Measurements from ENCODE around the gene ERP44.
"Not testable (repeated sequence)": the region's sequence is repeated elsewhere in the genome, so short reads cannot be mapped to it uniquely, and the experiment has no call there.

ERP44 gene

GRCh38 chr9:100098887-100099721 is at the start of gene ERP44, which contains the start of gene INVS:
ERP44 (minus strand) TSS chr9:100099000; CDS start chr9:100098840, 160 bp downstream.
INVS (plus strand) TSS chr9:100099243; CDS start chr9:100104522, 5,279 bp downstream.
- peak; percentile 93 for DNase-seq (ENCODE audit: low read depth)

DNA sequence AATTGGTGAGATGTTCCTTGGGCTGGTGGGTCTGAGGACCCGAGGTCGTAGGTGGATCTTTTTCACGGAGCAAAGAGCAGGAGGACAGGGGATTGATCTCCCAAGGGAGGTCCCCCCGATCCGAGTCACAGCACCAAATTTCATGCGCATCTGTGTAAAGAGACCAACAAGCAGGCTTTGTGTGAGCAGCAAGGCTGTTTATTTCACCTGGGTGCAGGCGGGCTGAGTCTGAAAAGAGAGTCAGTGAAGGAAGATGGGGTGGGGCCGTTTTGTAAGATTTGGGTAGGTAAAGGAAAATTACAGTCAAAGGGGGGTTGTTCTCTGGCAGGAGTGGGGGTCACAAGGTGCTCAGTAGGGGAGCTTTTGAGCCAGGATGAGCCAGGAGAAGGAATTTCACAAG is 47.2 kb upstream of the ERP44 start:
- DNase-seq (ENCODE audit: low read depth) = not testable (repeated sequence)

DNA sequence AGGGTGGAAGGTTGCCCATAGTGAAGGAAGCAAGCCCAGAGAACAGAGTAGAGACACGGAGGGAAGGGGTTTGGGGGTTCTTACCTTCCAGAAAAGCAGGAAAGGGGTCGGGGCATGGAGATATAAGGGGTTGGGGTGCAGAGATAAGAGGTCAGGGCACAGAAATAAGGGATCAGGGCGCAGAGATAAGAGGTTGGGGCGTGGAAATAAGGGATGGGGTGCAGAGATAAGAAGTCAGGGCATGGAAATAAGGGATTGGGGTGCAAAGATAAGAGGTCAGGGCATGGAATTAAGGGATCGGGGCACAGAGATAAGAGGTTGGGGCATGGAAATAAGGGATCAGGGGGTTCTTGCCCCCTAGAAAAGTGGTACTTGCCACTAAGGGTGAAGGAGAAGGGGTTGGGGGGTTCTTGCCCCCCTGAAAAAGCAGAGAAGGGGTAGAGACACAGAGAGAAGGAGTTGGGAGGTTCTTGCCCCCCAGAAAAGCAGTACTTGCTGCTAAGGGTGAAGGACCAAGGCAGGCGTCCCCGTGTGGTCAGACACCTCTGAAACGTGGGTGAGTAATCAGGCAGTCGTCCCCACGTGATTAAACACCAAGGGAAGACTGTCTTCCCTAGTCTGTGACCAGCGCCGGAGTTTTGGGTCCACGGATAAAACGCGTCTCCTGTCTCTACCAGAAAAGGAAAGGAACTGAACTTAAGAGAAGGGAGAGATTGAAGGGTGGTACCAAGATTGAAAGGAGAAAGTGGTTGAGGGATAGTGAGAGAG is 46.6 kb upstream of the ERP44 start:
- DNase-seq (ENCODE audit: low read depth) = not testable (repeated sequence)

DNA sequence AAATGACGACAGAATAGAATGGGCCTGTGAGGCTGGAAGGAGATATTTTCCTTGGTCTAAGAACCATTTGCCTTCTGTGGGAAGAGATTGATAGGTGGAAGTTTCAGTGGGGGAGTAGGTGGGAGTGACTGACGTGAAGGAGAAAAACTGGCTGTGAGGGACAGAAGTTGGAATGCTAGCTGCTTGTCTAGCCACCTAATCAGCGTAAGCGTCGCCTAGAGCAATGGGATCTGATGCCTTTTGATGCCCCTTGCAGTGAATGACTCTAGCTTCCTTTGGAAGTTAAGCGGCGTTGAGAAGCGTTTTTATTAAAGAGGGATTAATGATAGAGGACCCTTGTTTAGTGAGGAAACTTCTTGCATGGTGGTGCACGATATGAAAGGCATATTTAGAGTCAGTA is 43.1 kb upstream of the ERP44 start:
- DNase-seq (ENCODE audit: low read depth) = not testable (repeated sequence)

GRCh38 chr9:100140303-100140702 is 41.5 kb upstream of the ERP44 start:
- not testable (repeated sequence) for DNase-seq (ENCODE audit: low read depth)

DNA sequence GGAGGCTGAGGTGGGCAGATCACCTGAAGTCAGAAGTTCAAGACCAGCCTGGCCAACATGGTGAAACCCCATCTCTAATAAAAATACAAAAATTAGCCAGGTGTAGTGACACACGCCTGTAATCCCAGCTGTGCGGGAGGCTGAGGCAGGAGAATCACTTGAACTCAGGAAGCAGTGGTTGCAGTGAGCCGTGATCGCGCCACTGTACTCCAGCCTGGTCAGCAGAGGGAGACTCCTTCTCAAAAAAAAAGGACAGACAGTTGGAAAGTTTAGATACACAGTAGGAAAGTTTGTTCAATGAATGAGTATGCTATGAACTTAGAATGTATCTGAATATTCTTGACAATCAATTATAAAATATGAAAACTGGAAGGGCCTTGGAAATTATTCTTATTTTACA is 38.0 kb upstream of the ERP44 start:
- DNase-seq (ENCODE audit: low read depth) = not testable (repeated sequence)

GRCh38 chr9:100134731-100135130 is 35.9 kb upstream of the ERP44 start:
- DNase-seq (ENCODE audit: low read depth) = no peak

GRCh38 chr9:100131875-100132430 is 33.2 kb upstream of the ERP44 start:
- DNase-seq (ENCODE audit: low read depth) = no peak

DNA sequence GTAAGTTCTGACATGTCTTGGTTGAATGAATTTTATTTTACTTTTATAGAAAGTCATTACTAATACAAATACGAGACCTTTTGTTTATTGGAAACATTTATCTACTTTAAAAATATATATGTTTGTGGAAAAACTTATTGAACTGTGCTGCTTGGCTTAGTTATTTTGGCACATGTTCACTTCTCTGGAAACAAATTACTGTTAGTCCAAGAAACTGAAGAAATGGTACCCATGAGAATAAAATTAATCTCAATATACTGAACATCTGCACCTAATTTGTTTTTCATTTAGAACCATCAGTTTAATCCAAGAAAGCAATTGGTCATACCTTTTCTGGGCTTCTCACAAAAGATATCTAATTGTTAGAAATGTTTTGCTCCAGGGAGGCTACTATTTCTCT is 32.4 kb upstream of the ERP44 start:
- DNase-seq (ENCODE audit: low read depth) = no peak

- DNase-seq (ENCODE audit: low read depth) = no peak
These were observed 31.0 kb upstream of the ERP44 start for GRCh38 chr9:100129772-100130171.

DNA sequence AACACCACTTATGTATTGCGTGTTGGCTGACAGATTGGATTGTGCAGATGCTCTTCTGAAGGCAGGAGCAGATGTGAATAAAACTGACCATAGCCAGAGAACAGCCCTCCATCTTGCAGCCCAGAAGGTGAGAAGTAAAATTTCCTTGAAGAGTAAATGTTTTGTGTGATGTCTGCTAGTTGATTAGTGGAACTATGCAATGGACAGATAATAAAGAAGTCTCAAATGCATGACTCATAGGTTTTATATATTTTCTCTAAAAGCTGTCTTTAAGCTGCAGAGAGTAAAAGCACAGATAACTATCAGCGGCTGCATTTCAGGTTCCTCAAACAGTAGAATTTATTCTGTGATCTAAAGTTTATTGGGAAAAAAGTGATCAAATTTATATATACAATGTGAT is 27.6 kb upstream of the ERP44 start:
- DNase-seq (ENCODE audit: low read depth) = no peak

- no peak for DNase-seq (ENCODE audit: low read depth)
These were observed 27.1 kb upstream of the ERP44 start for GRCh38 chr9:100125910-100126309.

- no peak for DNase-seq (ENCODE audit: low read depth)
These were observed 26.4 kb upstream of the ERP44 start for GRCh38 chr9:100125236-100125635.

GRCh38 chr9:100120286-100120685 is 21.5 kb upstream of the ERP44 start:
- no peak for DNase-seq (ENCODE audit: low read depth)

DNA sequence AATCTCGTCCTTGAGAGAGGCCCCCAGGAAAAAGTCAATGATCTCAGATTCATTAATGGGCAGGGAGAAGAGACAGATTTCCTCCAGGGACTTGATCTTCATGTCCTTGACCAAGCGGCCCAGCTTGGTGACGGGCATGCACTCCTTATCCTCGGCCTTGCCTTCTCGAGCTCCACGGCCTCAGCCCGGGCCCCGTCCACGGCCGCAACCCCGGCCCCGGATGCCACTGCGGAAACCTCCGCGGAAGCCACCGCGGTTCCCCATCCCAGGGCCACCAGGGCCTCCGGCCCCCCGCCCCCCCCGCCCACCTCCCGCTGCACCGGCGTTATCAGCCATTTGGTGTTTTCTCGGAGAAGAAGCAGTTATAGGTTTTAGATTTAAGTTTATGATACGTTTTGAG is 18.5 kb upstream of the ERP44 start:
- no peak for DNase-seq (ENCODE audit: low read depth)

- no peak for DNase-seq (ENCODE audit: low read depth)
These were observed 14.0 kb upstream of the ERP44 start for GRCh38 chr9:100112677-100113336.

- no peak for DNase-seq (ENCODE audit: low read depth)
These were observed 12.4 kb upstream of the ERP44 start for GRCh38 chr9:100111235-100111634.

GRCh38 chr9:100108559-100108958 is 9.8 kb upstream of the ERP44 start:
- no peak for DNase-seq (ENCODE audit: low read depth)

GRCh38 chr9:100106616-100107015 is 7.8 kb upstream of the ERP44 start:
- no peak for DNase-seq (ENCODE audit: low read depth)

DNA sequence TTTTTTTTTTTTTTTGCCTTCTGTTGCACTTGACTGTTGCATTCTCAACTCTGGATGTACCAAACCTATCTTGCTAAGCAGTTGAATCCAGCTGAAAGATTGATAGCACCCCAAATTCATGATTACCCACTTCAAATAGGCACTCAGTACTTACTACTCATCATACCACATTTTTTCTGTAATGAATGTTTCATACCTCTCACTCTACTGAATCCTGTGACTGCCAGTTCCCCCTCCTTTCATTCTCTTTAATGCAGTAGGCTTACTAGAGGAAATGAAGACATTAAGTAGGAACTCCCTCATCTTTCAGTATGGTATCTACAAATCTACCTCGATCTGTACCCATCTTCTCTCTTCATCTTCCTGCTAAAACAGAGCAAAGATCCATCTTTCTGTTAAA is 7.1 kb upstream of the ERP44 start:
- DNase-seq (ENCODE audit: low read depth) = no peak

GRCh38 chr9:100104314-100104713 is 5.5 kb upstream of the ERP44 start:
- no peak for DNase-seq (ENCODE audit: low read depth)

GRCh38 chr9:100101608-100102007 is 2.8 kb upstream of the ERP44 start:
- no peak for DNase-seq (ENCODE audit: low read depth)
